HG03039 (cell line): ENCODE results near the gene CDC42BPA.
"Not testable (repeated sequence)": the region's sequence is repeated elsewhere in the genome, so short reads cannot be mapped to it uniquely, and the experiment has no call there.

Experiments used
- ATAC-seq: cut with Tn5 transposase; IDR thresholded peaks from one replicate; pipeline ENCODE4 v1.9.1; 2021; ENCODE audit warnings: mild to moderate bottlenecking, moderate library complexity; ENCODE audit not compliant: unreplicated experiment

CDC42BPA gene

DNA sequence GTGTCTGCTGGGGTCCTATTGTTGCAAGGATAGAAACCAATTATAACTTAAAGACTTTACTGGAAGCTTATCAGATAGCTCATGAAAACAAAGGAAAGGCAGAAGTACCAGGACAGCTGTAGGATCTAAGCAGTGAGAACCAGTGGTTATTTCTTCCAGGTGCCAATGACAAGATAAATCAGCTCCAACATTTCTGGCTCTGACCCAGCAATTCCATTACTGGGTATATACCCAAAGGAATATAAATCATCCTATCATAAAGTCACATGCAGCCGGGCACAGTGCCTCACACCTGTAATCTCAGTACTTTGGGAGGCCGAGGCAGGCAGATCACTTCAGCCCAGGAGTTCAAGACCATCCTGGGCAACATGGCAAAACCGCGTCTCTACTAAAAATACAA, 17.8 kb upstream of the CDC42BPA start:
- ATAC-seq = not testable (repeated sequence)

- no peak for ATAC-seq
Observed at GRCh38 chr1:227335242-227336020, 17.1 kb upstream of the CDC42BPA start.

DNA sequence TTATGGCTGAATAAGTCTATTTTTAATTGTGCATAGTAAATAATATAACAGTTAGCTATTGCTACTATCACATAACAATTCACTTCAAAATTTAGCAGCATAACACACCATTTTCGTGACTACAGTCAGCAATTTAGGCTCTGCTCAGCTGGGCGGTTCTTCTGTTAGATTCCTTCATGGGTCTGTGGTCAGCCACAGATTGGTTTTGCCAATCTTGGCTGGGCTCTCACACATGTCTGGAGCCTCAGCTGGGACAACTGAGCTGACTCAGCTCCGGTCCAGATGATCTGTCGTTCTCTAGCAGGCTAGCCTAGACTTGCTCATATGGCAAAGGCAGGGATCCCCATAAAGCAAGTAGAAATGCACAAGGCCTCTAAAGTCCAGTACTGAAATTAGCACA, 15.1 kb upstream of the CDC42BPA start:
- ATAC-seq = no peak

- ATAC-seq = no peak
Observed at GRCh38 chr1:227330279-227331076, 12.2 kb upstream of the CDC42BPA start.

GRCh38 chr1:227328405-227329019, 10.2 kb upstream of the CDC42BPA start:
- ATAC-seq = no peak

- ATAC-seq = no peak
Observed at GRCh38 chr1:227325156-227325555, 6.9 kb upstream of the CDC42BPA start.

GRCh38 chr1:227323967-227324268, 5.6 kb upstream of the CDC42BPA start:
- ATAC-seq = no peak

- ATAC-seq = no peak
Observed at GRCh38 chr1:227323171-227323966, 5.1 kb upstream of the CDC42BPA start.

DNA sequence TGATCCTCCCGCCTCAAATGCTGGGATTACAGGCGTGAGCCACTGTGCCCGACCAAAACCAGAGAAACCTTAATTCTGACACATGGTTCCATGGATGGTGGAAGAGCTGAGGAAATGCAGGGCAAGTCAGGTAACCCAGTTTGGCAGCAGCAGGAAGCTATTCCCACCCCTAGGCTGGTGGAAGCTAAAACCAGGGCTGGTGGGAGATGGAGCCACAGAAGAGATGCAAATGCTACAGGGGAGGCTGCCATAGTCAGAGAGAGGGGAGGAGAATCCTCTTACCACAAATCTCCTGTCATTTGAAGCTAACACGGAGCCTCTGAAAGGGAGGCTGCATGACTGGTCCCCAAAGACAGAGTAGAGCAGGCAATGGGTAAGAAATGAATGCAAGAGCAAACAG, 4.1 kb upstream of the CDC42BPA start:
- no peak for ATAC-seq

GRCh38 chr1:227321035-227321434, 2.7 kb upstream of the CDC42BPA start:
- no peak for ATAC-seq

GRCh38 chr1:227320476-227320875, 2.2 kb upstream of the CDC42BPA start:
- no peak for ATAC-seq

DNA sequence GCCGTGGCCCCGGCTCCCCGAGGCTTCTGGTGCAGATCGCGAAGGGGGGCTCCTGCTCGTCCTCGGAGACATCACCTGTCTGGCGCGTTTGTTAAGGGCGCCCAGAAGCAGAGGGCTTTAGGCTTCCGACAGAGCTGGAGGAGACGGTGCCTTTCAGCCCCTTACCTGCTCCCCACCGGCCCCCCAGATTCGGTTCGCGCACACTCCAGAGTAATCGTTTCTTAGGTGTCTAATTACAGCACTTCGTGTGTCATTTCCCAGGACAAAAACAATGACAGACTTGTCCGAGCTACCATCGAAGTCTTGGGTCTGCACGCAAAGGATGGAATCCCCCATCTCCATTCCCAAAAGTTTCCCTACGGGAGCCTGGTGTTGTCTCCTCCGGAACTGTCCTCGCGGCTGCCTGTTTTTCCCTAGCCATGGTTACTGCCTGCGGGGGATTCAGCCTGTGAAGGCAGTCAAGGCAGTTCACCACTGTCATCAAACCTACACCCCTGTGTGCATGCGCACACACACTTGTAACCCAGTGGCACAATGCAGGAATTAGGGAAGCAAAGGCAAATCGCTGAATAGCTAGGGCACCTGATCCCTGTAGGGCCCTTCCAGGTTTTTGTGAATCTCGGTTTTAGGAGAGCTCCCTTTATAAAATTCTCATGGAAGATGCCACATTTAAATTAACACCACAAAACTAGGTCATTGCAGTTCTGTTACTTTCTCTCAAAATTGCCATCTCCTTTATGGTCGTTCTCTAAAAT, 738 bp upstream of the CDC42BPA start:
- ATAC-seq = no peak

- no peak for ATAC-seq
Observed at GRCh38 chr1:227317523-227318015, 723 bp downstream of the CDC42BPA start.

GRCh38 chr1:227317011-227317451, 1.3 kb downstream of the CDC42BPA start:
- no peak for ATAC-seq

DNA sequence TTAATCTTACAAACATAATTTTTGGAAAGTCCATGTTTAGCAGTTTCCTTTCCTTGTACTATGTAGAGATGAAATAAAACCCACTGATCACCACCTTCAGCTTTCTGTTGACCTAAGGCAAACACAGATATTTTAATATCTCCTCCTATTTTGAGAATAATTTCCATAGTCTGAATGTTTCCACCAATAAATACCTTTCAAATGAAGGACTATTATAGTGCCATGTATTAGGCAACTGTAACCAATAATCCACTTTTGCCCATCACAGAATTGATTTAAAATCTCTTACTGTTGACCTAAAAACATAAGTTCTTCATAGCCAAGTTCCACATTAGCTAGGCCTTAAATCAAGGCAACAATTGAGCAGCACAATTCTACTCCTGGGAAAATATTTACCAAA, 1.8 kb downstream of the CDC42BPA start:
- no peak for ATAC-seq

DNA sequence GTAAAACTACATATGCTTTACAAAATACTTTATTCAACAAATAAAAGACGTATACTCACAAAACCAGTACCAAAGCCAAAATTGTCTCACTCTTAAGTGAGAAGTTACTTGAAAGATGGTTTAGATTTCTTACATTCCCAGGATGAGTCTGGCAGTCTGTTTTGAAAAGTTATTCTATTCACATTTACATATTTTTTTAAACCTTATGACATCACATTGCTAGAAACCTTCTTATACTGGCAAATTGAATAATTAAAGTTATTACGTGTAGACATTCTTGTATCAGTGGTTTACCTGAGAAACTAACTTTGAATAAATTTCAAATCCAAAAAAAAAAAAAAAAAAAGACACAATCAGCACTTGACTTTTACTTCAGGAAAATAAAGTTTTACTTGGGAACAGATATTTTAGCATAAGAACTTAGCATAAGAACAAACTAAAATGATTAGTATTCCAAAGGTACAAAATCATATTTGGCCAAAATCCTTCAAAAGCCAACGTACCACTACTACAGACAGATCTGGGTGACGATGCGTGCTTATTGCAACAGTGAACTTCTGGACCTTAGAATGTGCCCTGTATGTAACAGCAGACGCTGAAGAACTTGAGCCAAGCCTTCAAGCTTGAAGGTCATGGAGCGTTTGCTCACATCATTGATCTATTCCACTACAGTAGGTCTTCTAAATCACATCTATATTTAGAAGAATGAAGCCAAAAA, 2.5 kb downstream of the CDC42BPA start:
- no peak for ATAC-seq

DNA sequence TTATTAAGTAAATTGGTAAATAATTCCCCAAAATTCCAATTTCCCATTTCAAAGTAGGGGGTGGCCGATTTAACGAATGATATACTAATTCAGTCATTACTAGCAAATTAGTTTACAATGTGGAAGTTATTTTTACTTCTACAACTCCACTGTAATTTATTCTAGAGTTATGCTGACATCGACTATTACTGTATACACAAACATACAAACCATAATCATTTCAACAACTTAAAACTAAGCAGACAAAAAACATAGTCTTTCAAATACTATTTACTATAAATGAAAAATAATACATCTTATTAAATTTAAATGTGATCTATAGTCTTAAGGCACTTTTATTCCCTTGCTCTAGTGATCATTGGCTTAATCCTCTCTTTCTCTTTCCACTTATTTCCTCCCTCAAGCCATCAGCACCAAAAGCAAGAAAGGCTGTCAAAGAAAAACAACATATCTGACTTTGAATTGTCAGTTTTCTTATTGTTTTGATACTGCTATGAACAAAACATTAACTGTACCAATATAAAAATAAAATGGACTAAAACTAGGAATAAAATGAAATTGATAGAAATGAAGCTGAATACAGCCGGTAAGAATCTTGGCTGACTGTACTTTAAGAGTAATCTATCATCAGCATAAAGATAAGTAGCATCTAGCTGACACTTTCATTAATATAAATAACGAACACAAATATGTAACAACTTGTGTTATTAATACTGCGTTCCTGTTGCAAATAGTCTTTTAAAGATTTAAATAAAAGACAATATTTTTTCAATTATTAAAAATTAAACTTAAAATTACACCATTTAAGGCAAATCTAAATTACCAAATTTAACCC, 4.1 kb downstream of the CDC42BPA start:
- no peak for ATAC-seq

DNA sequence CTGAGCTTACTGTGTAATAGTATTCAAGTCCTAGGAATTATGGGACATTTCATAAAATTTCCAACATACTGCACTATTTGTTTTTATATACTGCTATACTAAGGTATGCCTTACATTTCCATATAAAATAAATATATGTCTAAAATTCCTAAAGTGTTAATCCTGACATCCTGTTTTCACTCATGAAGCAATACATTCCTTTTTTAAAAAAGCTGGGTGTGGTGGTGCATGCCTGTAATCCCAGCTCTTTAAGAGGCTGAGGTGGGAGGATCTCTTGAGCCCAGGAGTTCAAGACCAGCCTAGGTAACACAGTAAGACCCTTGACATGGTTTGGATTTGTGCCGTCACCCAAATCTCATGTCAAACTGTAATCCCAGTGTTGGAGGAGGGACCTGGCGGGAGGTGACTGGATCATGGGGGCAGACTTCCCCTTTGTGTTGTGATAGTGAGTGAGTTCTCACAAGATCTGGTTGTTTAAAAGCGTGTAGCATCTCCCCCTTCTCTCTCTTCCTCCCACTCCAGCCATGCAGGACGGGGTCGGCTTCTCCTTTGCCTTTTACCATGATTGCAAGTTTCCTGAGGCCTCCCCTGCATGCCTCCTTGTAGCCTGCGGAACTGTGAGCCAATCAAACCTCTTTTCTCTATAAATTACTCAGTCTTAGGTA, 5.8 kb downstream of the CDC42BPA start:
- ATAC-seq = no peak
